PC-9 (cell line): ENCODE data around the gene METRN.
A peak's percentile ranks its signal among the peaks of the same experiment; 100 is the strongest.

ENCODE experiments used
- EZH2 ChIP-seq: fragments of 200-600 bp; sonication (generic); IDR thresholded peaks from 2 replicates; pipeline ENCODE4 v1.8.0; 2017; ENCODE audit warnings: antibody characterized with exemption, low read depth
- TF ChIP-seq, protein P1 (sequence below): fragments of 200-600 bp; sonication (generic); conservative IDR thresholded peaks from 2 replicates; pipeline ENCODE4 v1.6.1; 2017; ENCODE audit warnings: mixed run types, antibody characterized with exemption, mild to moderate bottlenecking, moderate library complexity

DNA sequence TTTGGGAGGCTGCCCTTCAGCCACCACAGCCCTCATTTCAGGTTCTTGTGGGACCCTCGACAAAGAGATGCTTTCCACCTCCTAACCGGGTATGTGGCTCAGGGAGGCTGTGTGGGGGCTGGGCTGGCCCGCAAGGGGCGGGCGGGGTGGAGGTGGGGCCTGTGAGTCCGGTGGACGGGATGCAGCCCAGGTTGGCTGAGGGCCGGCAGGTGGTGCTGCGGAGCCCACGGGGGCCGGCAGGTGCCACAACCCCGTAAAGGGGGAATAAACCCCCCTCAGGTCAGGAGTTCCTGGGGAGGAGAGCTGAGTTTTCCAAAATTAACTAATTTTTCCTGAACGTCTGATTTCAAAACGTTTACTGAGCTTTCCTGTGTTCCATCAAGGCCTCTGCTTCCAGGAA, 30.8 kb downstream of the METRN start:
- TF ChIP-seq, protein P1, sequence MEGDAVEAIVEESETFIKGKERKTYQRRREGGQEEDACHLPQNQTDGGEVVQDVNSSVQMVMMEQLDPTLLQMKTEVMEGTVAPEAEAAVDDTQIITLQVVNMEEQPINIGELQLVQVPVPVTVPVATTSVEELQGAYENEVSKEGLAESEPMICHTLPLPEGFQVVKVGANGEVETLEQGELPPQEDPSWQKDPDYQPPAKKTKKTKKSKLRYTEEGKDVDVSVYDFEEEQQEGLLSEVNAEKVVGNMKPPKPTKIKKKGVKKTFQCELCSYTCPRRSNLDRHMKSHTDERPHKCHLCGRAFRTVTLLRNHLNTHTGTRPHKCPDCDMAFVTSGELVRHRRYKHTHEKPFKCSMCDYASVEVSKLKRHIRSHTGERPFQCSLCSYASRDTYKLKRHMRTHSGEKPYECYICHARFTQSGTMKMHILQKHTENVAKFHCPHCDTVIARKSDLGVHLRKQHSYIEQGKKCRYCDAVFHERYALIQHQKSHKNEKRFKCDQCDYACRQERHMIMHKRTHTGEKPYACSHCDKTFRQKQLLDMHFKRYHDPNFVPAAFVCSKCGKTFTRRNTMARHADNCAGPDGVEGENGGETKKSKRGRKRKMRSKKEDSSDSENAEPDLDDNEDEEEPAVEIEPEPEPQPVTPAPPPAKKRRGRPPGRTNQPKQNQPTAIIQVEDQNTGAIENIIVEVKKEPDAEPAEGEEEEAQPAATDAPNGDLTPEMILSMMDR: peak; percentile 63; the same call in 1 of the 2 replicates
- no peak for TF ChIP-seq EZH2
